ENCODE measurements around the gene PRDM16. TPM values are rescaled to one million over a fixed set of nuclear protein-coding genes. Genes with fewer than 3 reads are reported as not detected.

PRDM16 gene
- total RNA-seq, 1 experiment from 2014 or later: 6.1 TPM

GRCh38 chr1:3112526-3112925 is 43.5 kb downstream of the PRDM16 start:
- H3K9ac ChIP-seq (ENCODE audit: low read length): no peak overlapping the region
- ATAC-seq (no peak), DNase-seq (ENCODE audit: low read depth, low spot score) (no peak)
- no peaks in the 10 kb centered on the region for H3K9me3 ChIP-seq (ENCODE audit: control insufficient read depth in 1 of 2, insufficient read depth in 1 of 2, low read depth in 1 of 2, low read length in 2 of 2)
- H3K4me1 ChIP-seq (ENCODE audit: control insufficient read depth in 1 of 2, insufficient read depth in 2 of 2, low read length in 2 of 2): no peaks in the 10 kb centered on the region
- no peaks in the 10 kb centered on the region for H3K9me2 ChIP-seq (ENCODE audit: insufficient read depth)
- TF ChIP-seq ZBTB33 (IDR thresholded peaks at IDR 0.05; ENCODE audit: extremely low read depth, insufficient replicate concordance, low read length): no peak
- RAD21 ChIA-PET (ENCODE audit: low non-redundant PET in 1 of 2, low total read pairs in 2 of 2, uncharacterized antibody in 2 of 2, unreplicated experiment in 2 of 2): no interaction called here
- CTCF ChIA-PET: no interaction called here
- intact Hi-C loops (cut with micrococcal nuclease): no loop called here
- H3K4me2 ChIP-seq (ENCODE audit: low read length): no peak overlapping the region
- H3K79me2 ChIP-seq (ENCODE audit: insufficient read depth, low read length): no peaks in the 10 kb centered on the region
- no peak overlapping the region for H3K27ac ChIP-seq (ENCODE audit: low read depth, low read length)
- no peaks in the 10 kb centered on the region for H3K27me3 ChIP-seq (ENCODE audit: insufficient read depth, low read length)
- no peaks in the 10 kb centered on the region for H4K20me1 ChIP-seq (ENCODE audit: insufficient read depth)
- no TSS peak for BruUV-seq (replicated peaks)
- no peak overlapping the region for H3K4me3 ChIP-seq (replicated peaks in 1 of 2; ENCODE audit: low read depth in 1 of 2, low read length in 2 of 2)
- no peak overlapping the region for H2AFZ ChIP-seq (ENCODE audit: low read depth, low read length, poor library complexity, severe bottlenecking)
- POLR2A ChIA-PET: no interaction called here
- H3K36me3 ChIP-seq (ENCODE audit: control insufficient read depth in 1 of 2, insufficient read depth in 2 of 2, low read length in 2 of 2): no peaks in the 10 kb centered on the region

GRCh38 chr1:3113047-3113740 is 44.2 kb downstream of the PRDM16 start:
- H3K27ac ChIP-seq (ENCODE audit: low read depth, low read length): no peak overlapping the region
- no peak overlapping the region for H3K4me2 ChIP-seq (ENCODE audit: low read length)
- no peaks in the 10 kb centered on the region for H3K36me3 ChIP-seq (ENCODE audit: control insufficient read depth in 1 of 2, insufficient read depth in 2 of 2, low read length in 2 of 2)
- ATAC-seq (no peak), DNase-seq (ENCODE audit: low read depth, low spot score) (no peak)
- H3K9me2 ChIP-seq (ENCODE audit: insufficient read depth): no peaks in the 10 kb centered on the region
- no peaks in the 10 kb centered on the region for H3K27me3 ChIP-seq (ENCODE audit: insufficient read depth, low read length)
- BruUV-seq (replicated peaks): no TSS peak
- no peaks in the 10 kb centered on the region for H4K20me1 ChIP-seq (ENCODE audit: insufficient read depth)
- H3K4me3 ChIP-seq (replicated peaks in 1 of 2; ENCODE audit: low read depth in 1 of 2, low read length in 2 of 2): no peak overlapping the region
- no peak overlapping the region for H3K9ac ChIP-seq (ENCODE audit: low read length)
- ChIA-PET POLR2A (no interaction called here), RAD21 (ENCODE audit: low non-redundant PET in 1 of 2, low total read pairs in 2 of 2, uncharacterized antibody in 2 of 2, unreplicated experiment in 2 of 2) (no interaction called here), CTCF (no interaction called here)
- intact Hi-C loops (cut with micrococcal nuclease): no loop called here
- no peaks in the 10 kb centered on the region for H3K79me2 ChIP-seq (ENCODE audit: insufficient read depth, low read length)
- H3K4me1 ChIP-seq (ENCODE audit: control insufficient read depth in 1 of 2, insufficient read depth in 2 of 2, low read length in 2 of 2): no peaks in the 10 kb centered on the region
- H3K9me3 ChIP-seq (ENCODE audit: control insufficient read depth in 1 of 2, insufficient read depth in 1 of 2, low read depth in 1 of 2, low read length in 2 of 2): no peaks in the 10 kb centered on the region
- H2AFZ ChIP-seq (ENCODE audit: low read depth, low read length, poor library complexity, severe bottlenecking): no peak overlapping the region
- no peak for TF ChIP-seq FOSL1 (IDR thresholded peaks at IDR 0.05; ENCODE audit: low read depth)
- no peak for TF ChIP-seq TCF7L2 (IDR thresholded peaks at IDR 0.05; ENCODE audit: borderline replicate concordance, extremely low read depth, insufficient read depth, insufficient read length)
- TF ChIP-seq EZH2phosphoT487 (IDR thresholded peaks at IDR 0.05; ENCODE audit: borderline replicate concordance): no peak
- TF ChIP-seq ELF1 (IDR thresholded peaks at IDR 0.05; ENCODE audit: borderline replicate concordance, low read depth): no peak
- no peak for TF ChIP-seq EGR1 (IDR thresholded peaks at IDR 0.05; ENCODE audit: low read depth)
- no peak for TF ChIP-seq ATF3 (IDR thresholded peaks at IDR 0.05)
- no peak for TF ChIP-seq POLR2A (IDR thresholded peaks at IDR 0.05; ENCODE audit: borderline replicate concordance, extremely low read depth, insufficient read depth, insufficient read length)
- no peak for TF ChIP-seq ZBTB33 (IDR thresholded peaks at IDR 0.05; ENCODE audit: extremely low read depth, insufficient replicate concordance, low read length)
- TF ChIP-seq ZFX (IDR thresholded peaks at IDR 0.05): no peak
- TF ChIP-seq REST (IDR thresholded peaks at IDR 0.05; ENCODE audit: low read depth): no peak
- no peak for TF ChIP-seq RAD21 (IDR thresholded peaks at IDR 0.05; ENCODE audit: low read depth)
- no peak for TF ChIP-seq SRF (IDR thresholded peaks at IDR 0.05; ENCODE audit: low read depth)
